HG03175 (cell line): ENCODE results near the gene TMEM269.
"Not testable (repeated sequence)": the region's sequence is repeated elsewhere in the genome, so short reads cannot be mapped to it uniquely, and the experiment has no call there.

Experiments
- ATAC-seq: cut with Tn5 transposase; IDR thresholded peaks from one replicate; pipeline ENCODE4 v1.9.1; 2021; ENCODE audit warnings: mild to moderate bottlenecking, moderate library complexity; ENCODE audit not compliant: unreplicated experiment

TMEM269 gene

DNA sequence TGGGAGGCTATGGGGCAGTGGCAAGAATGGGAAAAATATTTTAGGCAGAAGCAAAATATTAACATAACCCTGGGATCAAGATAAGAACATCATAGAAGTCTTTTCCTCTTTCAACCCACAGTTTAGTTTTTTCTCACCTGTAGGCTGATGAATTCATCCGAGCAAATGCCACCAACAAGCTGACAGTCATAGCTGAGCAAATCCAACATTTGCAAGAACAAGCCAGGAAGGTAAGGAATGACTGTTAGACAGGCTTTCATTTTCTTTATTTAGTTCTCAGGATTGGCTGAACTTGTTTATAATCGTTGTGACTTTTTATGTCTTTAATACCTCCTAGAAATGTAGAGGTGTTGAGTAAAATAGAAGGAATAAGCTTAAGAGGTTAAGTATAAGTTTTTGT, 11.4 kb upstream of the TMEM269 start:
- ATAC-seq = no peak

DNA sequence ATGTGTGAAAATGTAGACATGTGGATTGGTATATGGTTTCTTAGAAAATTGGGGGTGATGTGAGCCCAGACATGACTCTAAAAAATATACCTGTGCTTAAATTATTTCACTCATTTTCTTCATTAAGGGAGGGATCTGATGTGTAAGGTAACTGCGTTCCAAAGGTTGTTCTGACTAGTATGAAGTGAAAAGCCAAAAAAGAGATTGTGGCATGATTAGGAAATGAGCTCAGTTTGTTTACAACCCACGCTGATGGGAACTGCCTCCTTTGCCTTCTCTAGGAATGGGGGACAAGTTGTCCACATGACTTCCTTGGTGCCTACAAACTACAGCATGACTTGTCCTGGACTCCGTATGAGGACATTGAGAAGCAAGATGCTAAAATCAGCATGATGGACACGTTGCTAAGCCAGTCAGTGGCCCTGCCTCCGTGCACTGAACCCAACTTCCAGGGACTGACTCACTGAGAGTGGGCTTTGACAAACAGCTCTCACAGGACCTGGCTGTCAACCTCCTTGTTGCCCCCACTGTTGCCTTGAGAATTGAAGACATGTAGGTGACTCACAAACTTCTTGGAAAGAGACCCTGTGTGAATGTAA, 9.8 kb upstream of the TMEM269 start:
- ATAC-seq = no peak

DNA sequence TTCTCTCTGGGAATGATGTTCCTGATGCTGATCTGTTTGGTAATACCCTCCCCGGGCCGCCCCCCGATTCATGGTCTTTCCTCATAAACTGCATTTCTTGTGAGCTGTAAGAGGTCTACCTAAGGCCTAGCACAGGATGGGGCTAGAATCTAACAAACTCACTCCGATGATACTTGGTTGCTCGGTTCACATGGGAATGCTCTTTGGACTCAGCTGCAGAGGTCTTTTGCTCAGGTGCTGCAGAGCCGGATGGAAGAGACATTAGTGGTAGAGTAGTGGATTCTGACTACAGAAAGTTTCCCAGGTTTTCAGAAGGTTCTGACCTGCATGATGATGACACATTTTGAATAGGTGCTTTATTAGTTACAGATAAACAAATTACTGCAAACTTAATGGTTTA, 8.3 kb upstream of the TMEM269 start:
- no peak for ATAC-seq

DNA sequence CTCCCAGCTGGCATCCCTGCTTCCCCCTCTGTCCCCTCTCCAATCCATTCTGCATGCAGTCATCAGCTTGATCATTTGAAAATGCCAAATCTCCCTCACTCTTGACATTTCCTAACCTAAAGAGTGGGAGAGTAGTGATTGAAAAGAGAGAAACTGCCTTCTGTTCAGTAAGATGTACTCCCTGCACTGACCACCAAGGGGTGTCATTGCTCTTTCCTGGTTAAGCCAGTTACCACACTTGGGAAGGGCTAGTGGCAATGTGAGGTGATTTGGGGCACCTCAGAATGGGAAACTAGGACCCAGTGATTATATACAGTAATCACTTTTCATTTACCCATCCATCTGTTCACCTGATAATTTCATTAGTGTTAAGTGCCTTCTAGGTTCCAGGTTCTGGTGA, 6.9 kb upstream of the TMEM269 start:
- no peak for ATAC-seq

DNA sequence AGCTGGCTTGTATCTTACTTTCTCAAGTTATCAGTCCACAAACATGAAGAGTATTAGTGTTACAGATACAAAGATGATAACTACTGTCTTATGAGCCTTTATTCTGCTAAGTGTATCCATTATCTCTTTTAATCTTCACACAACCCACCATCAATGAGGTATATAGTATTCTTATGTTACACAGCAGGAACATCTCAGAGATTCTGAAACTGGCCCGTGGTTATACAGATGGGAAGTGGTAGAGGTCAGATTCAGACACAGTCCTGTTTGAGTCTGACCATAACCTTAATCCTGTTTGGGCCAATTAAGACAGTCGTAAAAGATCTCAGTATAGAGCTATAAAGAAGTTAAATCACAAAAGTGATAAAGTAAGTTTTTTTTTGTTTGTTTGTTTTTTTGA, 5.1 kb upstream of the TMEM269 start:
- ATAC-seq = no peak

DNA sequence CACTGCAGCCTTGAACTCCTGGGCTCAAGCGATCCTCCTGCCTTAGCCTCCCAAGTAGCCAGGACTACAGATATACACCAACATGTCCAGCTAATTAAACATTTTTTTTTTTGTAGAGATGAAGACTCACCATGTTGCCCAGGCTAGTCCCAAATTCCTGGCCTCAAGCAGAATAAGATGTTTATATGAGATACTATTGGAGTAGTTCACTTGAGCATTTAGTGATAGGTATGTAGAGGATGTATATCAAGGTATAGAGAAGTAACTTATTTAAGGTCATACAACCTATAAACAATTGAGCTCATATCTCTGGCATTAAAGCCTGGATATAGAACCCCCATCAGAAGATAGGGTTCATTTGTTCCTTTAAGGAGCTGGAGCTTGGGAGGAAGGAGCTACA, 4.6 kb upstream of the TMEM269 start:
- no peak for ATAC-seq

DNA sequence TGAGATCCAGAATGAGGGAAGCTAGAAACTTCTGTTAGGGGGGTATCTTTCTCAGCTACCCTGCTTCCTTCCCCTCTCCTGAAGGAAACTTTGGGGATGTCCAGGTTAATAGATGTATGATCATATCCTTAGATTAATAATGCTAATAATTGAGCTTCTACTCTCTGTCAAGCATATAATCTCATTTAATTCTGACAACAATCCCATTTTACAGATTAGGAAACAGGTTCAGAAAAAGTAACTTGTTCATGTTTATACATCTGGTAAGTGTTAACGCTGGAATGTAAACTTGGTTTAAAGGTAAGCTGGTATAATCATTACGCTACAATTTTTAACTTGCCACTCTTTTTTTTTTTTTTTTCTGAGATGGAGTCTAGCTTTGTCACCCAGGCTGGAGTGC, 1.7 kb upstream of the TMEM269 start:
- ATAC-seq = no peak

DNA sequence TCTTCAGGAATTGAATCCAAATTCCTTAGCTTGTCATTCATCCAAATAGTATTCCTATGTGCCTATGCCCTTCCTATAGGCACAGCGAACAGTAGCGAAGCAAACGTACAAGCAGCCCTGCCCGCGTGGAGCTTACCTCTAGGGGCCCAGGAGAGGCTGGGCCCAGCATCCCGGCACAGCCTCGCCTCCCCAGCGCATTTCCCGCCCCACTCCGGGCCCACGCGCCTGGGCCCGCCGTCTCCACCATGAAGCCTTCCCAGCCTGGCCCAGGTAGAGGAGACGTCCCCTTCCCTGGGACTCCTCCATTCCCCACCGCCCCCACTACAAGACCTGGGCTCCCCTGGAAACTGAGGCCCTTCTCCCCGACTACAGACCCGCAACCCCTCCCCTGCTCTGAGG, 245 bp upstream of the TMEM269 start:
- ATAC-seq = no peak

DNA sequence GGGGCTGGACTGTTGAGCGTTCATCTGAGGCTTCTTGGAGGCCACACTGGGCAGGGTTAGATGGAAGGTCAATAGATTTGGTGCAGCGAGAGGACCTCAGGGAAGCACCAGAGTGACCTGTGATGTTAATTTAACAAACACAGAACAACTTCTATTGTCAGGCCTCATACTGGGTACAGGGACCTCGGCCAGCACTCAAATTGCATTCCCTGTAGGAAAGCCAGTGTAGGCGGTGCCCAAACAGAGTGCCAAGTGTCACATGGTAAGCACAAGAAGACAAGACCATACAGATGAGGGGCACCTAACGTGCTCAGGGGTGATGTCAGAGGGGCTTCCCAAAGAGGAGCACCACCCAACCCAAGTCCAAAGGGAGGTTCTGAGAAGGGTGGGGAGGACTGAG, 1.3 kb downstream of the TMEM269 start:
- no peak for ATAC-seq

DNA sequence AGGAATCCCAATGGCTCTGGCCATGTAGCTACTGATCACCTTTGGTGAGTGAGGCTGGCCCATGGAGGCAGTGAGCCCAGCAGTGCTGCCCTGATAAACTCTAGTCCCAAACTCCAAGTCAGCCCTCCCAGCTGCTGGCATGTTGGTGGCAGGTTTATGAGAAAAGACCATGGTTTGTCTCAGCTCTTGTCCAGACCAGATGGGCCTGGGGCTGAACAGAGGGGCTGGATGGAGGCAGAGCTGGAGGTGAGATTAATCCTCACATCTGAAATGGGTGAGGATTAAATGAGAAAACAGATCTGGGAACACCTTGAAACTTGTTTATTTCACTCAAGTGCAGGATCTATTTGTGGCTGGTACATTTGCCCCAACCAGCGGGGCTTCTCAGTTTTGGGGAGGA, 3.2 kb downstream of the TMEM269 start:
- no peak for ATAC-seq

DNA sequence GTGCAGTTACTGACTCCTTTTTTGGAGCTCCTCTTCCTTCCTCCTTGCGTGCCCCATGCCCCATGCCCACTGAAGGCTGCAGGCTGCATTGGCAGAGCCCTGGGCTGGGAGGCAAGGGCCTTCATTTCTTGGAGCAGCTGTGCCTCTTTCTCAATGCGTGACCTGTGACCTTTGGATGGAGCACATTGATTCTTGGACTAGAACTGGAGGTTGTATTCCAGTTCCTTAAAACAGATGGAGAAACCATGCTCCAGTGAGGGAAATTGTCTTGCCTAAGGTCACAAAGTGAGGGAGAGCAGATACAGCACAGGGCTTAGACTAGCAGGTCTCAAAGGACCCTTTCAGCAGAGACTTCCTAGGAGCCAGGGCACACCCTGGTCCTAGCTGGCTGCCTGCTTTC, 9.0 kb downstream of the TMEM269 start:
- no peak for ATAC-seq

DNA sequence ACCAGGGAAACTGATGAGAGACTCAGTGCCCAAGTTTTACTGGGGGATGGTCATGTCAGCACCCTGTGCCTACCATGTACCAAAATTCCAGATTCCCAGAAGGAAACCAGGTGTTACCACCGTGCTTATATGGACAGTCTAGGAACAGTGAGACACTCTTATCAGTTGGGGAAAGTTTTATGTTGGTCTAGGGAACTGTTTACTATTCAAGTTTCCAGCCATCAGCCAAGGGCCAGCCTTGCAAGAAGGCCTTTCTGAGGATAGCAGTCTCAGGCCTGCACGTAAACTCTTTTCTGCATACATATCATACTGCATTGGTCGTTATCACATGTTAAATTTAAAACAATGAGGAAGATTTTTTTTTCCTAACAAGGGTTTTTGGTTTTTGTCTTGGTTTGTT, 12.6 kb downstream of the TMEM269 start:
- no peak for ATAC-seq

DNA sequence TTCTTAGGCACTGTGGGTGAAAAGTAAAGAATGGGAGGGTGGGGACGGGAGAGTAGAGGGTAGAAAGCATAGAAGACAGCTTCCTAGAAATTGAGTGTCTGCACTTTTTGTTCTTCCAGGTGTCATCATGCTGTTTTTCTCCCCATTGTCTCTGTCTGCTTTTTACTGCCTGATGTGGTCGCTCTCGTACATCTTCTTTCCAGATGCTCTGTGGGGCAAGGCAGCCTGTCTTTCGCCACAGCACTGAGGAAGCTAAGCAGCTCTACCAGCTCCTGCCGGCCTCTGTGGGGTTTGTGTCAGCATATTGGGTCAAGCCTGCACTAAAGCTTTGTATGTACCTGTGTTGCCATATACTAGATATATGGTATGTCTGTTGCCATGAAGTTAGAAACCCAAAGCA, 13.2 kb downstream of the TMEM269 start:
- ATAC-seq = no peak

DNA sequence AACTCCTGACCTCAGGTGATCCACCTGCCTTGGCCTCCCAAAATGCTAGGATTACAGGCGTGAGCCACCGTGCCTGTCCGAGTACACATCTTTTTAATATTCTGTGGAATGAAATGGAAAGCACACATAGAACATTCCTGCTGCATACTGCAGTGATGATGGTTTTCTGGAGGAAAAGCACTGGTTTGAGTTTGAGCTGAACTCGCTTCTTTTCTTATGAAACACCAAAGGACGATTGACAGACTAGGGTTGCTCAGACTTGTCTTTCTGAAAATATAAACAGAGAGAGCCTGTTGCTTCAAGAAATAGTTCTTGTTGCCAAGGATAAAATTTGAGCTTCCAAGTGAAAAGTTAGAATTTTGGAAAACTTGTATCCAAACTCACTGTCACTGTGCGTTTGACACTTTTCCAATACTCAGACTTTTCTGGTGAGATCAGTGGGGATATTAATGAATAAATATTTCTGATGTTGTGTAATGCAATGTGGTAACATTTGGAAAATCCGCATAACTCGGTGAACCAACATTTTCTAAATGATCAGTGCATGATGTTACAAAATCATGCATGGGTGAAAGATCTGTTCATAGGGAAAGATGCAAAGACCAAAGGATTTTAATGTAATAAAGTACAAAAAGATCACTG, 17.2 kb downstream of the TMEM269 start:
- ATAC-seq = no peak

DNA sequence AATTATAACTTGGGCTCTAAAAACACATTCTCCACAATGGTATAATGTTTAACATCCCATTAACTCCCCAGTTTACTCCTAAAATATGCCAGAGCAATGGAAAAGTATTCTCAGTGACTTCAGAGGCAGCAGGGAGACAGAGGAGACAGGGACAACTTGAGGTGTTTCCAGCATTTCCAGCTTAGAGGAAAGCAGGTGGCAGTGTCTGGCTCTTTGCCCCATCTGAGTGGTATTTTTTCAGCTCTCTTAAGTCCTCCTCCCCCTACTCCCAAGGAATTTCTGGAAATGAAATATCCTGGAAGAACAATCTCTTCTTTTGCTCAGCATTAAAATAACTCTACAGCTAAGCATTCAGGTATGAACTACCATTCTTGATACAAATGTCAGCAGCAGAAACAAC, 21.4 kb downstream of the TMEM269 start:
- ATAC-seq = no peak

DNA sequence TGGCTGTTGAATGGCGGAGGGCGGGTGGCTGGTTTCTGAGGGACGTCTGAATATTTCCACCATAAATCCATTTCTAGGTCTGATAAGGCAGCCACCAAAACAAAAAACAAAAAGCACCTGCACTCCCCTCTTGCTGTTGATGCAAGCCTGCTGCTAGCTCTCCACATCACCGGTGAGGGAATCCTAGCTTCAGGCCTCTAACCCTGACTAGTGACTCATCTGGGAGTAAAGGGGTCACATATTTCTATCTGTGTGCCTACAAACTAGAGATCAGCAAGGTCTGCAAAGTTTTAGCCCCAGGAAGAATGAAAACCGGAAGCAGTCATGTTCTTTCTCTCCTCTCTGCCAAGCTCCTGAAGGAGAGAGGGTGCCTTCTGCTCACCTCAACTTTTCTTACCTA, 21.8 kb downstream of the TMEM269 start:
- no peak for ATAC-seq

DNA sequence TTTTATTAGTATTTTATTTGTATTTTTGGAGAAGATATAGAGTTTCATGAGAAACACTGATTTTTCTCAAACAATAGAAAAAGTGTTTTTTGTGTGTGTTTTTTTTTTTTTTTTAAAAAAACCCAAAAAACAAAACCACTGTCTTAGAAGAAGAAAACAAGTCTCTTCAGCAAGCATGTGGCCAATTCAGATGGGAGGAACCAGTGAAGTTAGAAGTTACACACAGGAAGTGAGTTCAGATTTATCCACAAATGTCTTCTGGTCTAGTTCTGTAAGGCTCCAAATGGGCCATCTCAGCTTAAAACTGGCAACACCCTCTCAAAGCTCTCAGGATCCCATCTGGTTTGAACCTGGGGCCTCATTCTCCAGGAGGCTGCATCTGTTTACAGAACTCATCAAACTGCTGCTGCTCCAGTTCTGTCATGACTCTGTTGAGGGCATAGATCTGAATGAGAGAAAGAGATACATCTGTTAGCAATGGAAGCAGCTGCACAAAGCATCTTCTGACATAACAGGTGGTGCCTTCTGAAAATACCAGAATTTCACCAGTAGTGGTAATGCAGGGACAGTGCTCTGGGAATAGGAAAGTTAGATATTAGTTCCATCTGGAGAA, 22.4 kb downstream of the TMEM269 start:
- ATAC-seq = no peak

DNA sequence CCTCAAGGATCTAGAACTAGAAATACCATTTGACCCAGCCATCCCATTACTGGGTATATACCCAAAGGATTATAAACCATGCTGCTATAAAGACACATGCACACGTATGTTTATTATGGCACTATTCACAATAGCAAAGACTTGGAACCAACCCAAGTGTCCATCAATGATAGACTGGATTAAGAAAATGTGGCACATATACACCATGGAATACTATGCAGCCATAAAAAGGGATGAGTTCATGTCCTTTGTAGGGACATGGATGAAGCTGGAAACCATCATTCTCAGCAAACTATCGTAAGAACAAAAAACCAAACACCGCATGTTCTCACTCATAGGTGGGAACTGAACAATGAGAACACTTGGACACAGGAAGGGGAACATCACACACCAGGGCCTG, 30.0 kb downstream of the TMEM269 start:
- ATAC-seq = not testable (repeated sequence)

DNA sequence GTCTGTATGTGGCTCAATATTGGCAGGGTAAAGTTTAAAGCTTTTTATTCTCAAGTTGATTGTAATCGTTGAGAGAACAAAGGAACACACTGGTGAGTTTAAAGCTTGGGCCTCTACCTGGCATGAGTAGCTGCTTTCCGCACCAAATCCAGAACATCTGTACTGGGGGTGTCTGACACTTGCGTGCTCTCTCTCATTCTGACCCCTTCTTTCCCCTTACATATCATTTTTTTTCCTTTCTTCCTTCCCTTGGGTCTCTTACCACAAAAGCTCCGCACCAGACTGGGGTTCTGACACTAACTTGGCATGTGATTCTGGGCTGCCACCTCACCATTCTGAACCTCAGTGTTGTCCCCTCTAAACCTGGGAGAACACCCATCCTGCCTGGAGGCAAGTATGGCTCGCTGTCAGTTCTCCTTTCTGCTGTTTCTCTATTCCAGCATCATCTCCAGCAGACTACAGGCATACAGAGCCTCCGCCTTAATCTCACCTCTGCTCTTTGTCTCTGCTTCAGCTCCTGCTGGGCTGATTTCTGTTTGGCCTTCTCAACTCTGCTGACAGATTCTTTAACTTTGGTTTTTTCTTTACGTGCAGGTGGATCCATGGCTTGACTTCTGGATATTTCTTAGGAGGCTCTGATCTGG, 31.3 kb downstream of the TMEM269 start:
- ATAC-seq = no peak

DNA sequence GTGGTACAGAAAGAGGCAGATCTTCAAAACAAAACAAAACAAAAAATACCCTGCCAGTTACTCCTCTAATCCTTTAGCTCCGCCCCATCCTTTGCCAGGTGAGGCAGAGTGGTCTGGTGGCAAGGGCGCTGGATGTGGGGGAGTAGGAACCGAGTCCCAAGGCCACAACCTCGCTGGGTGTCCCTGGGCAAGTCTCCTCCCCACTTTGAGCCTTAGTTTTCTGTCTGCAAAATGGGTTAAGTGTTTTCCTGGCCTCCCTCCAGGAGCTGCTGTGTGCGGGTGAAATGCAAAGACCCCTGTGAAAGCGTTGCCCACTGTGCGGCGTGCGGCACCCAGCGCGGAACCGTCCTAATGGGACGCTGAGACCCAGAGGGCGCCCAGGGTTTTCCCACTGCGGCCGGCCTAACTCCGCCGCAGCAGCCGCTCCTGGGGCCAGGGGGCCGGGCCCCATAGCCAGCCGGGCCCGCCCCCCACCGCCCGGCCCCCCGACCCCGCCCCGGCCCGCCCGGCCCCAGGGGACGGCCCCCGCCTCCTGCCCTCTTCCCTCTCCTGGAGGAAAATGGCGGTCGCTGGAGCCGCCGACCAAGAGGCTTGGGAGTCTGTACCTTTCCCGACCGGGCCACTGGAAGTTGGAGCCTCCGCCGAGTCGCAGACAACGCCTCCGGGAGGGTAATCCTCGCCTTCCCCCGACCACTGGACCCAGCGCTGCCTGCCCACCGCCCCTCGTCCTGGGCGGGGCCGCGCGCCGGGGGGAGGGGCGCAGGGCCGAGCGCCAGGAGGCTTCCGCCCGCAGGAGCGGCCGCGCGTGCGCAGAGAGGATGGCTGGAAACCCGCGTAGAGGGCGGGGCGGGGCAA, 32.0 kb downstream of the TMEM269 start, which contains the start of the genes ERMAP and SVBP:
Gene ERMAP (plus strand): TSS at position 538 of the 855 bp plus-strand sequence. CDS start 13,327 bp downstream, outside the sequence.
Gene SVBP (minus strand): TSS at position 813 of the 855 bp plus-strand sequence. CDS start 853 bp downstream, outside the sequence.
- peak; percentile 82 for ATAC-seq

DNA sequence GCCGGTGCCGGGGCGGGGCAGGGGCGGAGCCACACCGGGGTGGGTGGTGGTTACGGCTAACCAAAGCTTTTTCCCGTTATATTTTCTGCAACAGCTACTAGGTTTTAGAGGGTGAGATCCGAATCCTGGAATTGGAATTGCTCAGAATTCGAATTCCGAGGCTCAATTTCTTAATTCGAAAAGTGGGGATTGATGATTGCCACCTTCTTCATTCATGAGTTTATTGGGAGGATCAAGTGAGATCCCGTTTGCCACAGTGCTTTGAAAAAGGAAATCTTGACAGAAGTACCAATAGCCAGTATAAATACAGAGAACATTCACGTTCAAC, 32.6 kb downstream of the TMEM269 start:
- no peak for ATAC-seq
